G401 (cell line): Measurements from ENCODE around the gene CYP24A1. TPM values are rescaled to one million over a fixed set of nuclear protein-coding genes. Genes with fewer than 3 reads are reported as not detected.

ENCODE experiments used
- DNase-seq: peaks from one replicate; pipeline ENCODE4 v3.0.0-alpha.2; 2015; ENCODE audit warnings: low spot score
- in situ Hi-C: cut with HindIII; loops from 2 replicates; pipeline ENCODE4 v1.10.0; 2016; ENCODE audit warnings: low sequenced_read_pairs, mixed read lengths
- total RNA-seq: library from RNA; depleted of rRNA; stranded (reverse); fragments of >200 nt; shearing (Covaris generic); gene quantifications from 2 replicates; pipeline ENCODE4 v1.2.3, GENCODE V29; 2014

CYP24A1 gene
- total RNA-seq, 1 experiment from 2014 or later: 0.27 TPM

GRCh38 chr20:54123587-54124180 is 50.1 kb downstream of the CYP24A1 start:
- in situ Hi-C loops: no loop called here
- DNase-seq: no peak

GRCh38 chr20:54122681-54123586 is 50.9 kb downstream of the CYP24A1 start:
- DNase-seq: no peak
- in situ Hi-C loops: no loop called here

- DNase-seq: no peak
- in situ Hi-C loops: no loop called here
Observed at GRCh38 chr20:54122189-54122588, 51.6 kb downstream of the CYP24A1 start.

GRCh38 chr20:54119744-54120143 is 54.0 kb downstream of the CYP24A1 start:
- in situ Hi-C loops: no loop called here

GRCh38 chr20:54118220-54119001 is 55.4 kb downstream of the CYP24A1 start:
- DNase-seq: no peak
- in situ Hi-C loops: no loop called here

More at GRCh38 chr20:54119744-54120143, 54.0 kb downstream of the CYP24A1 start:
- DNase-seq: no peak

GRCh38 chr20:54116550-54117235 is 57.1 kb downstream of the CYP24A1 start:
- DNase-seq: no peak
- in situ Hi-C loops: no loop called here

- in situ Hi-C loops: no loop called here
- no peak for DNase-seq
Observed at GRCh38 chr20:54115172-54115854, 58.5 kb downstream of the CYP24A1 start.

GRCh38 chr20:54114109-54114508 is 59.7 kb downstream of the CYP24A1 start:
- no peak for DNase-seq
- in situ Hi-C loops: no loop called here

- in situ Hi-C loops: no loop called here
- DNase-seq: no peak
Observed at GRCh38 chr20:54113566-54113965, 60.2 kb downstream of the CYP24A1 start.

- no peak for DNase-seq
- in situ Hi-C loops: no loop called here
Observed at GRCh38 chr20:54112221-54112884, 61.4 kb downstream of the CYP24A1 start.

GRCh38 chr20:54111460-54111859 is 62.3 kb downstream of the CYP24A1 start:
- no peak for DNase-seq
- in situ Hi-C loops: no loop called here

- in situ Hi-C loops: no loop called here
Observed at GRCh38 chr20:54110457-54110856, 63.3 kb downstream of the CYP24A1 start.

GRCh38 chr20:54110041-54110440 is 63.7 kb downstream of the CYP24A1 start:
- in situ Hi-C loops: no loop called here
- no peak for DNase-seq

More at GRCh38 chr20:54110457-54110856, 63.3 kb downstream of the CYP24A1 start:
- no peak for DNase-seq

GRCh38 chr20:54108817-54109216 is 65.0 kb downstream of the CYP24A1 start:
- in situ Hi-C loops: no loop called here
- no peak for DNase-seq

GRCh38 chr20:54108326-54108642 is 65.5 kb downstream of the CYP24A1 start:
- in situ Hi-C loops: no loop called here
- no peak for DNase-seq

GRCh38 chr20:54107600-54108325 is 66.0 kb downstream of the CYP24A1 start:
- DNase-seq: no peak
- in situ Hi-C loops: no loop called here

- in situ Hi-C loops: no loop called here
- DNase-seq: no peak
Observed at GRCh38 chr20:54107181-54107580, 66.6 kb downstream of the CYP24A1 start.

- DNase-seq: no peak
- in situ Hi-C loops: no loop called here
Observed at GRCh38 chr20:54106162-54106561, 67.6 kb downstream of the CYP24A1 start.
